Uterus (tissue), 2 donors: ENCODE measurements around the gene CDH13.

Experiments used
- POLR2A ChIP-seq, 2 donors: fragments of 450-650 bp; IDR thresholded peaks; one replicate each; pipeline ENCODE4 v1.6.1; 2016; ENCODE audit warnings: antibody characterized with exemption in 2 of 2, mild to moderate bottlenecking in 1 of 2, moderate library complexity in 1 of 2
- TF ChIP-seq, protein P1 (sequence below), 4 experiments: fragments of 200-600 bp in 2 of 4; fragments of 450-650 bp in 2 of 4; sonication (generic) in 2 of 4; IDR thresholded peaks; one replicate each; pipeline ENCODE4 v1.5.1; 2016 to 2019; ENCODE audit warnings: antibody characterized with exemption in 4 of 4, mild to moderate bottlenecking in 2 of 4, moderate library complexity in 1 of 4

DNA sequence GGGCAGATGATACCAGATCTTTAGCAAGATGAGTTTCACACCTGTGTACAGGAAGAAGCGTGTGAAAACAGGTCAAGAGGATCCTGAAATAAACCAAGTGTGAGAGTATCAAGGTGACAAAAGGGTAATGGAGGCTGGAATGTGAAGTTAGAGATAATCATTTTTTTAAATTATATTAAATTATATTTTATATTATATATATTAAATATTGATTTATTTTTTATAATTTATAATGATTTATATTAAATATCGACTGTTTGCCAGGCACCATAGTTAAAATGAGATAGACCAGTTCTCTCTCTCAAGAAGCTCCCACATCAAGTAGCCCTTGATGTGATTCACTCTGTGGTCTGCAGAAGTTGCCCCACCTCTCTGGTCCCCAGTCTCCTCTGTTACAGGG lies 820.8 kb downstream of the CDH13 start:
- TF ChIP-seq POLR2A (IDR thresholded peaks at IDR 0.05) = no peak
- TF ChIP-seq, protein P1, sequence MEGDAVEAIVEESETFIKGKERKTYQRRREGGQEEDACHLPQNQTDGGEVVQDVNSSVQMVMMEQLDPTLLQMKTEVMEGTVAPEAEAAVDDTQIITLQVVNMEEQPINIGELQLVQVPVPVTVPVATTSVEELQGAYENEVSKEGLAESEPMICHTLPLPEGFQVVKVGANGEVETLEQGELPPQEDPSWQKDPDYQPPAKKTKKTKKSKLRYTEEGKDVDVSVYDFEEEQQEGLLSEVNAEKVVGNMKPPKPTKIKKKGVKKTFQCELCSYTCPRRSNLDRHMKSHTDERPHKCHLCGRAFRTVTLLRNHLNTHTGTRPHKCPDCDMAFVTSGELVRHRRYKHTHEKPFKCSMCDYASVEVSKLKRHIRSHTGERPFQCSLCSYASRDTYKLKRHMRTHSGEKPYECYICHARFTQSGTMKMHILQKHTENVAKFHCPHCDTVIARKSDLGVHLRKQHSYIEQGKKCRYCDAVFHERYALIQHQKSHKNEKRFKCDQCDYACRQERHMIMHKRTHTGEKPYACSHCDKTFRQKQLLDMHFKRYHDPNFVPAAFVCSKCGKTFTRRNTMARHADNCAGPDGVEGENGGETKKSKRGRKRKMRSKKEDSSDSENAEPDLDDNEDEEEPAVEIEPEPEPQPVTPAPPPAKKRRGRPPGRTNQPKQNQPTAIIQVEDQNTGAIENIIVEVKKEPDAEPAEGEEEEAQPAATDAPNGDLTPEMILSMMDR (IDR thresholded peaks at IDR 0.05) = no peak
